A549 (cell line): Measurements from ENCODE around the gene ADRA2A.

Experiments used
- EP300 ChIP-seq, 2 experiments: fragments of >200 bp; sonication (Bioruptor Twin); formaldehyde crosslinking; IDR thresholded peaks; 2 replicates in 1 of 2; 3 replicates in 1 of 2; pipeline ENCODE4 v1.6.1; 2016 to 2017
- ESRRA ChIP-seq: fragments of 150-350 bp; IDR thresholded peaks from 2 replicates; pipeline ENCODE4 v1.6.1; 2014; ENCODE audit warnings: mild to moderate bottlenecking, low read length, borderline replicate concordance
- HDAC2 ChIP-seq: fragments of 200-600 bp; sonication (generic); IDR thresholded peaks from 2 replicates; pipeline ENCODE4 v1.6.1; 2016
- MAX ChIP-seq: IDR thresholded peaks from 2 replicates; pipeline ENCODE4 v1.6.1; 2012
- PBX3 ChIP-seq: IDR thresholded peaks from 2 replicates; pipeline ENCODE4 v1.6.1; 2012
- POLR2A ChIP-seq: IDR thresholded peaks from 2 replicates; pipeline ENCODE4 v1.6.1; 2012; ENCODE audit warnings: mild to moderate bottlenecking, low read length
- ZNF302 ChIP-seq: fragments of 250-450 bp; sonication (Bioruptor Pico); IDR thresholded peaks from 2 replicates; pipeline ENCODE4 v1.9.0; 2021; ENCODE audit warnings: inconsistent platforms, mild to moderate bottlenecking, moderate library complexity
- TF ChIP-seq, protein P1 (sequence below): fragments of >200 bp; sonication (Bioruptor Twin); formaldehyde crosslinking; IDR thresholded peaks from 3 replicates; pipeline ENCODE4 v1.5.1; 2016
- TF ChIP-seq, protein P2 (sequence below): fragments of 150-350 bp; IDR thresholded peaks from 2 replicates; pipeline ENCODE4 v1.6.1; 2014; ENCODE audit warnings: low read depth, mild to moderate bottlenecking, low read length

GRCh38 chr10:111087968-111088505 is 11.2 kb downstream of the ADRA2A start:
- TF ChIP-seq MAX = no peak
- TF ChIP-seq, protein P1, sequence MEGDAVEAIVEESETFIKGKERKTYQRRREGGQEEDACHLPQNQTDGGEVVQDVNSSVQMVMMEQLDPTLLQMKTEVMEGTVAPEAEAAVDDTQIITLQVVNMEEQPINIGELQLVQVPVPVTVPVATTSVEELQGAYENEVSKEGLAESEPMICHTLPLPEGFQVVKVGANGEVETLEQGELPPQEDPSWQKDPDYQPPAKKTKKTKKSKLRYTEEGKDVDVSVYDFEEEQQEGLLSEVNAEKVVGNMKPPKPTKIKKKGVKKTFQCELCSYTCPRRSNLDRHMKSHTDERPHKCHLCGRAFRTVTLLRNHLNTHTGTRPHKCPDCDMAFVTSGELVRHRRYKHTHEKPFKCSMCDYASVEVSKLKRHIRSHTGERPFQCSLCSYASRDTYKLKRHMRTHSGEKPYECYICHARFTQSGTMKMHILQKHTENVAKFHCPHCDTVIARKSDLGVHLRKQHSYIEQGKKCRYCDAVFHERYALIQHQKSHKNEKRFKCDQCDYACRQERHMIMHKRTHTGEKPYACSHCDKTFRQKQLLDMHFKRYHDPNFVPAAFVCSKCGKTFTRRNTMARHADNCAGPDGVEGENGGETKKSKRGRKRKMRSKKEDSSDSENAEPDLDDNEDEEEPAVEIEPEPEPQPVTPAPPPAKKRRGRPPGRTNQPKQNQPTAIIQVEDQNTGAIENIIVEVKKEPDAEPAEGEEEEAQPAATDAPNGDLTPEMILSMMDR = no peak
- no peak for TF ChIP-seq HDAC2
- no peak for TF ChIP-seq POLR2A
- no peak for TF ChIP-seq ZNF302 (CRISPR knock-in tag)
- TF ChIP-seq PBX3 = no peak
- TF ChIP-seq EP300 (IDR thresholded peaks at IDR 0.05) = no peak
- TF ChIP-seq ESRRA = no peak
- TF ChIP-seq, protein P2, sequence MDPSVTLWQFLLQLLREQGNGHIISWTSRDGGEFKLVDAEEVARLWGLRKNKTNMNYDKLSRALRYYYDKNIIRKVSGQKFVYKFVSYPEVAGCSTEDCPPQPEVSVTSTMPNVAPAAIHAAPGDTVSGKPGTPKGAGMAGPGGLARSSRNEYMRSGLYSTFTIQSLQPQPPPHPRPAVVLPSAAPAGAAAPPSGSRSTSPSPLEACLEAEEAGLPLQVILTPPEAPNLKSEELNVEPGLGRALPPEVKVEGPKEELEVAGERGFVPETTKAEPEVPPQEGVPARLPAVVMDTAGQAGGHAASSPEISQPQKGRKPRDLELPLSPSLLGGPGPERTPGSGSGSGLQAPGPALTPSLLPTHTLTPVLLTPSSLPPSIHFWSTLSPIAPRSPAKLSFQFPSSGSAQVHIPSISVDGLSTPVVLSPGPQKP = no peak
